ENCODE measurements around the gene TNFSF9.
"Not testable (repeated sequence)": the region's sequence is repeated elsewhere in the genome, so short reads cannot be mapped to it uniquely, and the experiment has no call there.

The TNFSF9 gene

DNA sequence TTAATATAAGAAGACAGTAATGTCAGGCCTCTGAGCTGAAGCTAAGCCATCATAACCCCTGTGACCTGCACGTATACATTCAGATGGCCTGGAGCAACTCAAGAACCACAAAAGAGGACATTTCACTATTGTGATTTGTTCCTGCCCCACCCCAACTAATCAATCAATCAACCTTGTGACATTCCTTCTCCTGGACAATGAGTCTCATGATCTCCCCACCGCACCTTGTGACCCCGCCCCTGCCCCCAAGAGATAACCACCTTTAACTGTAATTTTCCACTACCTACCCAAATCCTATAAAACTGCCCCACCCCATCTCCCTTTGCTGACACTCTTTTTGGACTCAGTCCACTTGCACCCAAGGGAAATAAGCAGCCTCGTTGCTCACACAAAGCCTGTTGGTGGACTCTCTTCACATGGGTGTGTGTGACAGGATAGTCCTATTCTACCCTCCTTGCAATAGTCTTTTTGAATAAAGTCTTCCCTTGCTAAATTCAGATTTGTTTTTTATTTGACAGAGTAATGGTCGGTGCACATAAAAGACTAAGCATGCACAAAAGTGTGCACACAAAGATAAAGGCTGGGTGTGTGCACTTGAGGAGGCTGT, 46.1 kb downstream of the TNFSF9 start:
- no peak for DNase-seq (ENCODE audit: low read depth, low spot score)
- no peak overlapping the region for H3K4me3 ChIP-seq (ENCODE audit: low read depth, low read length)
- CTCF ChIA-PET: no interaction called here
- TF ChIP-seq, protein P1, sequence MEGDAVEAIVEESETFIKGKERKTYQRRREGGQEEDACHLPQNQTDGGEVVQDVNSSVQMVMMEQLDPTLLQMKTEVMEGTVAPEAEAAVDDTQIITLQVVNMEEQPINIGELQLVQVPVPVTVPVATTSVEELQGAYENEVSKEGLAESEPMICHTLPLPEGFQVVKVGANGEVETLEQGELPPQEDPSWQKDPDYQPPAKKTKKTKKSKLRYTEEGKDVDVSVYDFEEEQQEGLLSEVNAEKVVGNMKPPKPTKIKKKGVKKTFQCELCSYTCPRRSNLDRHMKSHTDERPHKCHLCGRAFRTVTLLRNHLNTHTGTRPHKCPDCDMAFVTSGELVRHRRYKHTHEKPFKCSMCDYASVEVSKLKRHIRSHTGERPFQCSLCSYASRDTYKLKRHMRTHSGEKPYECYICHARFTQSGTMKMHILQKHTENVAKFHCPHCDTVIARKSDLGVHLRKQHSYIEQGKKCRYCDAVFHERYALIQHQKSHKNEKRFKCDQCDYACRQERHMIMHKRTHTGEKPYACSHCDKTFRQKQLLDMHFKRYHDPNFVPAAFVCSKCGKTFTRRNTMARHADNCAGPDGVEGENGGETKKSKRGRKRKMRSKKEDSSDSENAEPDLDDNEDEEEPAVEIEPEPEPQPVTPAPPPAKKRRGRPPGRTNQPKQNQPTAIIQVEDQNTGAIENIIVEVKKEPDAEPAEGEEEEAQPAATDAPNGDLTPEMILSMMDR (IDR thresholded peaks at IDR 0.05; ENCODE audit: insufficient read depth, low read length, missing control alignments): no peak
- POLR2A ChIA-PET: no interaction called here

DNA sequence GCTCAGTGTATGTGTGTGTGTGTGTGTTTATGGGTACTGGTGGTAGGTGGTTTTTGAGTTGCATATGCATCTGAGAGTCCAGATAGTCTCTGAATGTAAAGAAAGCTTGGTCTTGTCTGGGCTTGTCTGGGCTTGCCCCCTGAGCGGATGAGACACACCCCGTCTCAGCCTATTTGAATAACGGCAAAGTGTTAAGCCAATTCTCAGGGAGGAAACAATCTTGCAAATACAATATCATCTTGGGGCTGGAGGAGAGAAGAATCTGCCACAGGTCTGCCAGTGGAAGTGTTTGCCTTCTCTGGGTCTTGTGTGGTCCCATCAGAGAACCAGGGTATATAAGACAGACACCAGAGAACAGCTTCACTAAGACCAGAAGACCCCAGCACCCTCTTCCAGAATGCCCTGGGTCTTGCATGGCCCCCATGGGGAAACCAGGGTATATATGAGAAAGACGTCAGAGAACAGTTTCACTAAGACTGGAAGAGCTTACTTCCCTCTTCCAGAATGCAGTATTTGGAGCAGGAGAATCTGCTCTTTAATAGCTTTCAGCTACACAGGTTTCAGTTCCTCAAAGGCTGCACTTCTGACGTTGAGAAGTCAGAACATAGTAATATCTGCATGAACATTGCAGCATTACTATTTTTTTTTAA, 46.8 kb downstream of the TNFSF9 start:
- DNase-seq (ENCODE audit: low read depth, low spot score): no peak
- TF ChIP-seq, protein P1 (IDR thresholded peaks at IDR 0.05; ENCODE audit: insufficient read depth, low read length, missing control alignments): no peak
- CTCF ChIA-PET: no interaction called here
- no peak overlapping the region for H3K4me3 ChIP-seq (ENCODE audit: low read depth, low read length)
- POLR2A ChIA-PET: interaction anchor here (1.0 kb wide), 1 partner anchor 47 kb away, joined by 4 read pairs; the partner anchor contains the start of gene TNFSF9

DNA sequence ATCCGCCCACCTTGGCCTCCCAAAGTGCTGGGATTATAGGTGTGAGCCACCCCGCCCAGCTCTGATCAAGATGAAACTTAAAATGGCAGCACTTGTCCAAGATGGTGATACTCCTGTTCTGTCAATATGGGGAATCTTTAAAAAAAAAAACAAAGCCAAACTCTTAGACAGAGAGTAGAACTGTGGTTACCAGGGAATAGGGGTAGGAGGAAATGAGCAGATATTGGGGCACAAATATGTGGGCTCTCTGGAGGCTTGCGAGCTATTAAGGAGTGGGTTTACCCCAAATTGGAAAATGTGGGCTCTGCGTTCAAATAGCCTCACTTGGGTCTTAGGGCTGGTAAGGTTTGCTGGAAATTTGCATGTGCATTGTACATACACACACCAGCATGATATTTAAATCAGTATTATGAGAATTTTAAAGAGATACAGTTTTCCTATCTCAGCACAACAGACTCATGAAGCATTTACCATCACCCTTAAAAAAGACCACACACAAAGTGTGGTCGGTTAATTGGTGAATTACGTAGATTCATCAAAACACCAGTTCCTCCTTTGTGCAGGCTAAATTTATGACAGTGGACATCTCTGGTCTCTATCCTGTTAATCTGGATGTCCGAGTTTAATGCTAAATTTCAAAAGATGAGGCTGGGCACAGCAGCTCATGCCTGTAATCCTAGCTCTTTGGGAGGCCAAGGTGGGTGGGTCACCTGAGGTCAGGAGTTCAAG, 48.8 kb downstream of the TNFSF9 start:
- TF ChIP-seq, protein P1 (IDR thresholded peaks at IDR 0.05; ENCODE audit: insufficient read depth, low read length, missing control alignments): no peak
- no peak overlapping the region for H3K4me3 ChIP-seq (ENCODE audit: low read depth, low read length)
- no peak for DNase-seq (ENCODE audit: low read depth, low spot score)
- ChIA-PET CTCF (no interaction called here), POLR2A (no interaction called here)

DNA sequence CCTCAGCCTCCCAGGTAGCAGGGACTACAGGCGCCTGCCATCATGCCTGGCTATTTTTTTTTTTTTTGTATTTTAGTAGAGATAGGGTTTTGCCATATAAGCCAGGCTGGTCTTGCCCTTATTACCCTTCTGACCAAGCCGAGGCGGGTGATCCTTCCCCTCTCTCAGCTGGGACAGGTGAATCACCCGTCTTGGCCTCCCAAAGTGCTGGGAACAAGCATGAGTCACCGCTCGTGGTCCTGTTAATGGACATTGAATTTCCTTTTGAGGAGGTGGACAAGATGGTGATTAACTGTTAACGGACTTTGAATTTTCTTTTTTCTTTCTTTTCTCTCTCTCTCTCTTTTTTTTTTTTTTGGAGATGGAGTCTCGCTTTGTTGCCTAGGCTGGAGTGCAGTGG, 49.5 kb downstream of the TNFSF9 start:
- CTCF ChIA-PET: no interaction called here
- no peak overlapping the region for H3K4me3 ChIP-seq (ENCODE audit: low read depth, low read length)
- no peak for DNase-seq (ENCODE audit: low read depth, low spot score)
- TF ChIP-seq, protein P1 (IDR thresholded peaks at IDR 0.05; ENCODE audit: insufficient read depth, low read length, missing control alignments): no peak
- POLR2A ChIA-PET: interaction anchor here (0.6 to 0.8 kb wide), 2 partner anchors 10 to 42 kb away, joined by 3 read pairs; no protein-coding TSS in a partner anchor

DNA sequence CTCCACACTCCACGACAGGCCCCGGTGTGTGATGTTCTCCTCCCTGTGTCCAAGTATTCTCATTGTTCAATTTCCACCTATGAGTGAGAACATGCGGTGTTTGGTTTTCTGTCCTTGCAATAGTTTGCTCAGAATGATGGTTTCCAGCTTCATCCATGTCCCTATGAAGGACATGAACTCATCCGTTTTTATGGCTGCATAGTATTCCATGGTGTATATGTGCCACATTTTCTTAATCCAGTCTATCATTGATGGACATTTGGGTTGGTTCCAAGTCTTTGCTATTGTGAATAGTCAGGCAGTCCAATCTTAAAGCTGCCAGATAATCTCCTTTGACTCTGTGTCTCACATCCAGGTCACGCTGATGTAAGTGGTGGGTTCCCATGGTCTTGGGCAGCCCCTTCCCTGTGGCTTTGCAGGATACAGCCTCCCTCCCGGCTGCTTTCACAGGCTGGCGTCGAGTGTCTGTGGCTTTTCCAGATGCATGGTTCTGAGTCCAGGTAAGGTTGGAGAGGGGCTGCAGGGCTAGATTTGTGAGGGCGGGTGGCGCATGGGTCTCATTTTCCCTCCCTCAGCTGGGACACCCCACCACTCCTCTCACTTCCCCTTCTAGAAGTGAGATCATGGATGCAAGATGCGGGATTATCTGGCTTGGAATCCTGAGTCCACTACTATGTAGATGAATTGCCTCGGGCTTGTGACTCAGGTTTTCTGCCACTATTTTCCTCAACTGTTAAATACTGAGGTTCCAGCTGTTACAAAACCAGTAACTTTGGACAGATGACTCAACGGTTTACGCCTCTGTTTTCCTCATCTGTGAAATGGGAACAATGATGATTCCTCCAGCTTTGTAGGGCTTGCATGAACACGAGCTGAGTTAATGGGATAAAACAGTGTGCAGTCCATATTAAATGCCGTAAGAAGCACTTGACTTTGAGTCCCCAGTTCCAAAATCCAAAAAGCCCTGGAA, 52.0 kb downstream of the TNFSF9 start:
- POLR2A ChIA-PET; CTCF ChIA-PET; DNase-seq (ENCODE audit: low read depth, low spot score); H3K4me3 ChIP-seq (ENCODE audit: low read depth, low read length): not testable (repeated sequence)
